Measurements from ENCODE around the gene TUBB6. TPM values are rescaled to one million over a fixed set of nuclear protein-coding genes. Genes with fewer than 3 reads are reported as not detected.

TUBB6 gene
- total RNA-seq, 1 experiment from 2014 or later = 42.2 TPM

DNA sequence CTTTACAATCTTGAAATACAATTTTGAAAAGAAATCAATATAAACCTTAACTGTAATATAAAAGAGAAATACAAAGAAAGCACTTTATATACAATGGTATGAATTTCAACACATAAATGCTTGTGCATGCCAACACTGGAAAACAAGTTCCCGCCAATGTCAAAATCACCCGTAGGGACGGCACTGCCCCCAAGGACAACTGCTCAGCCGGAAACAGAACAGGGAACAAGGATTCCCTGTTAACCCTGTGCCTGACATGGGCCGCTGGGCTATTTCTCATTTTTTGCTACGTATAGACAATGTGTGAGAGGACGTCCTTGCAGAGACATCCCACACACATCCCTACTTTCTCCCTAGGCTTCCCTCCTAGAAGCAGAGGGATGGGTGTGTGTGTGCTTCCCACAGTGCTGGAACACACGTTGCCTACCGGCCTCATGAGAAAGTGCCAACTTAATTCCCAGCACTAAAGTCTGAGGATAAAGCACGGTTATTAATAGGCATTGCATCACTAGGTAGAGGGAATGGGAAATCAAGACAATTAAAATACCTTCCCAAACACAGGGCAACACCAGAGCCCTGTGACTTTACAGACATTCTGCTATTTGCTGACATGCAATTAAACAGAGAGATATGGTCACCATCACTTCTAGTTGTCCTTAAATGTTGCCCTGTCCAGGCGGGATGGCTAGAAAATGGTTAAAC lies 54.6 kb downstream of the TUBB6 start:
- no peak for TF ChIP-seq EZH2 (IDR thresholded peaks at IDR 0.05; ENCODE audit: low read depth)
- TF ChIP-seq, protein P1, sequence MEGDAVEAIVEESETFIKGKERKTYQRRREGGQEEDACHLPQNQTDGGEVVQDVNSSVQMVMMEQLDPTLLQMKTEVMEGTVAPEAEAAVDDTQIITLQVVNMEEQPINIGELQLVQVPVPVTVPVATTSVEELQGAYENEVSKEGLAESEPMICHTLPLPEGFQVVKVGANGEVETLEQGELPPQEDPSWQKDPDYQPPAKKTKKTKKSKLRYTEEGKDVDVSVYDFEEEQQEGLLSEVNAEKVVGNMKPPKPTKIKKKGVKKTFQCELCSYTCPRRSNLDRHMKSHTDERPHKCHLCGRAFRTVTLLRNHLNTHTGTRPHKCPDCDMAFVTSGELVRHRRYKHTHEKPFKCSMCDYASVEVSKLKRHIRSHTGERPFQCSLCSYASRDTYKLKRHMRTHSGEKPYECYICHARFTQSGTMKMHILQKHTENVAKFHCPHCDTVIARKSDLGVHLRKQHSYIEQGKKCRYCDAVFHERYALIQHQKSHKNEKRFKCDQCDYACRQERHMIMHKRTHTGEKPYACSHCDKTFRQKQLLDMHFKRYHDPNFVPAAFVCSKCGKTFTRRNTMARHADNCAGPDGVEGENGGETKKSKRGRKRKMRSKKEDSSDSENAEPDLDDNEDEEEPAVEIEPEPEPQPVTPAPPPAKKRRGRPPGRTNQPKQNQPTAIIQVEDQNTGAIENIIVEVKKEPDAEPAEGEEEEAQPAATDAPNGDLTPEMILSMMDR (conservative IDR thresholded peaks at IDR 0.05) = no peak

DNA sequence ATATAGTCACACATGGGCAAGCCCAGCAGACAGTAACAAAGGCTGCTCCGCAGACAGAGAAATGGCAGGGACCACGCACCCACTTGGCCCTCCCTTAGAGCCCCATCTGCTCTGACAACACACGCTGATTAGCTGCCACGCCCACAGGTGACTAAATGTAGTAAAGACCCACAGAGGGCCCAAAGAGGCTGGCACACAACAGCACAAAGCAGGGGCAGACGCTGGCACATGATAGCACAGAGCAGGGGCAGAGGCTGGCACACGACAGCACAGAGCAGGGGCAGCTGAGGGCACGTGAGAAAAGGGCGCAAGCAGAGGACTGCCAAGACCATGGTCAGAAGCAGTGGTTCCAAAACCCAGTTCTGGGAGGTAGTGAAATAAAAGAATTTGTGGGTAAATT lies 58.3 kb downstream of the TUBB6 start:
- peaks cover 25% of the 10 kb centered on the region; the same call in 1 of the 2 replicates for H3K36me3 ChIP-seq (ENCODE audit: low read depth)
- no peaks in the 10 kb centered on the region for H3K9me3 ChIP-seq (ENCODE audit: insufficient read depth, low read depth)
- TF ChIP-seq EZH2 (IDR thresholded peaks at IDR 0.05; ENCODE audit: low read depth) = no peak
- TF ChIP-seq, protein P1 (conservative IDR thresholded peaks at IDR 0.05) = no peak
- H3K4me3 ChIP-seq = no peak overlapping the region
- ChIA-PET POLR2A (ENCODE audit: unreplicated experiment) (no interaction called here), CTCF (no interaction called here)
- intact Hi-C loops (cut with micrococcal nuclease; ENCODE audit: unreplicated experiment) = no loop called here
- no peaks in the 10 kb centered on the region for H3K27me3 ChIP-seq (ENCODE audit: insufficient read depth, low read depth)
- peaks cover 8% of the 10 kb centered on the region for H4K20me1 ChIP-seq (ENCODE audit: insufficient read depth)
- BruUV-seq (replicated peaks) = no TSS peak
- 0 out of 2 replicates have a peak, but pooled peaks cover 3% of the 10 kb centered on the region for H3F3A ChIP-seq (ENCODE audit: insufficient read depth, low read depth)
- no peaks in the 10 kb centered on the region for H3K9me2 ChIP-seq (ENCODE audit: insufficient read depth)
- no peak overlapping the region for H2AFZ ChIP-seq
- H3K27ac ChIP-seq = no peak overlapping the region
- peaks cover 1% of the 10 kb centered on the region for H3K4me1 ChIP-seq (replicated peaks; ENCODE audit: insufficient read depth)
- peaks cover 19% of the 10 kb centered on the region for H3K79me2 ChIP-seq (ENCODE audit: low read depth)
- DNase-seq = no peak
- no peak overlapping the region for H3K4me2 ChIP-seq

More for the DNA sequence above, 54.6 kb downstream of the TUBB6 start:
- H4K20me1 ChIP-seq (ENCODE audit: insufficient read depth) = peaks cover 8% of the 10 kb centered on the region
- H3K9me2 ChIP-seq (ENCODE audit: insufficient read depth) = no peaks in the 10 kb centered on the region
- intact Hi-C loops (cut with micrococcal nuclease; ENCODE audit: unreplicated experiment) = no loop called here
- BruUV-seq (replicated peaks) = no TSS peak
- no peaks in the 10 kb centered on the region for H3K79me2 ChIP-seq (ENCODE audit: low read depth)
- no peak overlapping the region for H3K27ac ChIP-seq
- 0 out of 2 replicates have a peak, but pooled peaks cover 3% of the 10 kb centered on the region for H3F3A ChIP-seq (ENCODE audit: insufficient read depth, low read depth)
- DNase-seq = no peak
- POLR2A ChIA-PET (ENCODE audit: unreplicated experiment) = no interaction called here
- no peaks in the 10 kb centered on the region for H3K9me3 ChIP-seq (ENCODE audit: insufficient read depth, low read depth)
- no peak overlapping the region for H2AFZ ChIP-seq
- H3K4me3 ChIP-seq = no peak overlapping the region
- H3K4me1 ChIP-seq (replicated peaks; ENCODE audit: insufficient read depth) = no peaks in the 10 kb centered on the region
- H3K36me3 ChIP-seq (ENCODE audit: low read depth) = peaks cover 19% of the 10 kb centered on the region; the same call in 1 of the 2 replicates
- CTCF ChIA-PET = interaction anchor here (0.6 kb wide), 1 partner anchor 81 kb away, joined by 4 read pairs; no protein-coding TSS in a partner anchor
- no peak overlapping the region for H3K4me2 ChIP-seq
- H3K27me3 ChIP-seq (ENCODE audit: insufficient read depth, low read depth) = no peaks in the 10 kb centered on the region

DNA sequence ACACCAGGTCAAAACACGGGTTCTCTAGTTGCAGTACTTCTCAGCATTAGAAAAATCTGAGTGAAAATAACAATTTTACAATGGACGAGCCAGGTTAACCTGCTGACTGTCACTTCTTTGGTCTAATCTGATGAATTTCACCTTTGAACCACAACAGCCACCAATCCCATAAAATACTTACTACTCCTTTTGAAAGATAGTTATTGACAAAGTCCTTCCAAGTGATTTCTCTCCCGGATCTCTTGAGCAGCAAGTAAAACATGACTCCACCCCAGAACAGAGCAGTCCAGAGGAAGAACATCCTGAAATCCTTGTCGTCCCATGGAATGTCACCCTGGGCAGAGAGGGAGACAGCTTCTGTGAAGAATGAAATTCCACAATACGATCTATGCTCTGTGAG lies 58.7 kb downstream of the TUBB6 start:
- TF ChIP-seq, protein P1 (conservative IDR thresholded peaks at IDR 0.05) = no peak
- no peak for TF ChIP-seq EZH2 (IDR thresholded peaks at IDR 0.05; ENCODE audit: low read depth)
- peaks cover 23% of the 10 kb centered on the region for H3K79me2 ChIP-seq (ENCODE audit: low read depth)

More for the DNA sequence above, 58.7 kb downstream of the TUBB6 start:
- H3K9me2 ChIP-seq (ENCODE audit: insufficient read depth) = no peaks in the 10 kb centered on the region
- H4K20me1 ChIP-seq (ENCODE audit: insufficient read depth) = peaks cover 11% of the 10 kb centered on the region
- no peak overlapping the region for H3K4me2 ChIP-seq
- no TSS peak for BruUV-seq (replicated peaks)
- ChIA-PET CTCF (no interaction called here), POLR2A (ENCODE audit: unreplicated experiment) (no interaction called here)
- no peaks in the 10 kb centered on the region for H3K9me3 ChIP-seq (ENCODE audit: insufficient read depth, low read depth)
- H3K4me1 ChIP-seq (replicated peaks; ENCODE audit: insufficient read depth) = peaks cover 5% of the 10 kb centered on the region
- peaks cover 25% of the 10 kb centered on the region; the same call in 1 of the 2 replicates for H3K36me3 ChIP-seq (ENCODE audit: low read depth)
- 0 out of 2 replicates have a peak, but pooled peaks cover 2% of the 10 kb centered on the region for H3F3A ChIP-seq (ENCODE audit: insufficient read depth, low read depth)
- intact Hi-C loops (cut with micrococcal nuclease; ENCODE audit: unreplicated experiment) = no loop called here
- no peak overlapping the region for H3K4me3 ChIP-seq
- no peak overlapping the region for H3K27ac ChIP-seq
- H2AFZ ChIP-seq = no peak overlapping the region
- H3K27me3 ChIP-seq (ENCODE audit: insufficient read depth, low read depth) = no peaks in the 10 kb centered on the region
- DNase-seq = no peak
